NCI-H524 (cell line): ENCODE results near the gene ALX3.

ENCODE experiments used
- DNase-seq, 2 experiments: peaks; one replicate each; lab custom pipeline; 2025; lab: John Stamatoyannopoulos, UW

The ALX3 gene

DNA sequence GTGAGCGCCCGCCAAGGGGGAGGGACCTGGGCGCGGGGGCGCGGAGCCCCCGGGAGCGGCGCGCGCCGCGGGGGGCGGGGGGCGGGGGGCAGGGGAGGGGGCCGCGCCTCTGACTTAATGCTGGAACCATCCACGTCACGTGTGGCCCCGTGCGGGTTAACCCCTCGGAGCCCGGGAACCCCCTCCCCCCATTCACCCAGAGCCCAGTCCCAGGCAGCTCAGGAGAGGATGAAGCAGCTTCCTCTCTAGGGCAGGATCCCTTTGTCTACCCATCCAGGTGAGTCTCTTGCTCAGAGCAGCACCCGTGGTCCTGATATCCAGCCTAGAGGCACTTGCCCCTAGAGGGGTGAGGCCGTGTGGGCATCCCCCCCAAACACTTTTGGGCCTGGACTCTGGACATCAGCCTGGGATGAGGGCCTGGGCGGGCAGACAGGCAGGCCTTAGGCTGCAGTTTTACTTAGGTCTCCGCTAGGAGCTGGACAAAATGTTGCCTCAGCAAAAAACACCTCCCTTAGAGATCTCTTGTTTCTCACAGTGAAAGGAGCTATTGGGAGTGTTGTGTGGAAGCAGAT, at the start of gene ALX3:
Gene ALX3, minus strand, starts transcription at position 2 of the 572 bp plus-strand sequence. CDS start 60 bp downstream, outside the sequence.
- DNase-seq = no peak

GRCh38 chr1:110119843-110120242, 49.4 kb upstream of the ALX3 start:
- peak; percentile 12 to 72 for DNase-seq

DNA sequence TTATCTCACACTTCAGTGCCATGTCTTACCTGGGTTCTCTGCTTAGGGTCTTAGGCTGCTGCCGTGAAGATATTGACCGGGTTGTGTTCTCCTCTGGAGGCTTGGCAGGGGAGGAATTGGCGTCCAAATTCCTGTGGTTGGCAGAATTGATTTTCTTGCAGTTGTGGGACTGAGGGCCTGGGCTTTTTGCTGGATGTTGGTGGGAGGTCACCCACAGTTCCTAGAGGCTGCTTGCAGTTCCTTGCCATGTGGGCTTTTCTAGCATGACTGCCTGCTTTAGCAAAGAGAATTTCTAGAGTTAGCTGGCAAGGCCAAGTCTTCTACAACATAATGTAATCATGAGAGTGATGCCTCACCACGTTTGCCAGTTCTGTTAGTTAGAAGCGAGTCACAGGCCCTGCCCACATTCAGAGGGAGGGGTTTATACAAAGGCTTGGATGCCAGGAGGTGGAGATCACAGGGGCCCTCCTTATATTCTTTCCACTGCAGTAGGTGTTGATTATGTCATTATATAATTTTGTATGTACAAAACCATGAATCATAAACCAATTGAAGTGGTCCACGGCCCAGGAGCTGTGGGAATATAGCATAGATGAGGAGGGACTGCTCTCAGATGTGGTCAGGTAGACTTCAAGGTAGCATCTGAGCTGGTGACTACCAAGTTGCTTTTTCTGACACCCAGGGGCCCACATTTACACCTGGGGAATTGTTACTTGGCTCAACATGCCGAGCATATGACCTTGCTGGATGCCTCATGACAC, 48.3 kb upstream of the ALX3 start:
- no peak for DNase-seq

- no peak for DNase-seq
Measured at GRCh38 chr1:110114784-110115183, 44.3 kb upstream of the ALX3 start.

- no peak for DNase-seq
Measured at GRCh38 chr1:110114173-110114572, 43.7 kb upstream of the ALX3 start.

- DNase-seq = no peak
Measured at GRCh38 chr1:110113551-110113950, 43.1 kb upstream of the ALX3 start.

GRCh38 chr1:110112656-110113055, 42.2 kb upstream of the ALX3 start:
- DNase-seq = peak in 1 of 2 experiments; percentile 49

GRCh38 chr1:110112143-110112542, 41.7 kb upstream of the ALX3 start, which contains the start of gene UBL4B:
Gene UBL4B, plus strand, starts transcription at chr1:110112443. Its CDS starts 92 bp downstream, at chr1:110112535.
- DNase-seq = no peak

GRCh38 chr1:110111081-110111480, 40.6 kb upstream of the ALX3 start:
- no peak for DNase-seq

- DNase-seq = no peak
Measured at GRCh38 chr1:110107867-110108469, 37.5 kb upstream of the ALX3 start.

DNA sequence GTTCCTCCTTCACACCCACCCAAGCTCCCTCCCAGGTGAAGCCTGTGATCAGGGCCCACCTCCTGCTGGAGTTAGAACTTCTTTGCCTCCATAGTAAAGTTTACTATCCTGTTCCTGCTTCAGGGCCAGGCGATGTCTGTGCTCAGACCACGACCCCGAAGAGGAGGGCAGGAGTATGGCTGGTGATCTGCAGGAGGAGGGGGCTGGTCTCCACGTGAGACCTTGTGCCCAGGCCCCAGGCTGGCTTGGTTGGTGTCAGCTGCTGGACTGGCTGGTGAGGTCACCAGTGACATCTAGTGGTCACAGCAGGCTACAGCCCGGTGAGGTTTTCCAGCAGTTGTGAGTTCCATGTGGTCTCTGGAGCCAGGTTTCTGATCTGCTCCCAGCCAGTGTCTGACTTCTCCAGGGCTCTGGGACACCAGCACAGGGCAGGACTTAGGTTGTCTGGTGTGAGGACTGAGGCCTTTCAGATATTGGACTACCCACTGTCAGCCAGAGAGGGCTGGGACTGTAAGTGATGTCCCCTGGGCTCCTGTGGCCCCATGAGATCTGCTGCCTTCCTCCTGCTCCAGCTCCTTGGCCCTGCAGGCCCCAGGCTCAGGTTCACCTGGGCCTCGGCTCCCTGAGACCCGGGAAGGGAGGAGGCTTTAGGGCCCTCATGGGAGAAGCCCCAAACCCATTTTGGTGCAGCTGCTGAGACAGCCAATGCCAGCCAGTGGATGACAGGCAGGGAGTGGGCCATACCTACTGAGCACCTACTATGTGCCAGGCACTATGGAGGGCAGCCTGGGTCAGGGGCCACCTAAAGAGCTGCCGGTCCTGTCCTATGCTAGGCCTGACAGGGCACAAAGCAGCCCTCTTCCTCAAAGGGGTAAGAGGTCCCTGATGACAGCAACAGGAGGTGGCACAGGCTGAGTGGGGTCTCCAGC, 35.8 kb upstream of the ALX3 start:
- DNase-seq = peak; percentile 15 to 68

- no peak for DNase-seq
Measured at GRCh38 chr1:110102081-110102480, 31.6 kb upstream of the ALX3 start.

DNA sequence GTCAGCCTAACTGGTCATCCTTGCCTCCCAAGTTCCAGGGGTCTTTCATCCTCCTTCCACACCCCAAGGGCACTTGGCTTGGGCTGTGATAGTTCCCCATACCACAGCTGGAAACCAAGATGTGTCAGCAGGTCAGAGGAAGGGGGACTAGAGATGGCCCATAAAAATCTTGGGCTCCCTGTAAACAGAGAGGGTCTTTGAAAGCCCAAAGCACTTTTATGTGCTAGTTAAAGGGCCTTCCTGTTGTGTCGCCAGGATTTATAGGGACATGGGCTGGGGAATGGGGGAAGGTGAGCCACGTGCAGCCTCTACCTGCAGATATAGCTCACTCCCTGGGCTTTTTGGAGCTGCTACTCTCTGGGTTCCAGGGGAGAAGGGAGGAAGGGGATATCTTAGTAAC, 29.9 kb upstream of the ALX3 start:
- DNase-seq = no peak

DNA sequence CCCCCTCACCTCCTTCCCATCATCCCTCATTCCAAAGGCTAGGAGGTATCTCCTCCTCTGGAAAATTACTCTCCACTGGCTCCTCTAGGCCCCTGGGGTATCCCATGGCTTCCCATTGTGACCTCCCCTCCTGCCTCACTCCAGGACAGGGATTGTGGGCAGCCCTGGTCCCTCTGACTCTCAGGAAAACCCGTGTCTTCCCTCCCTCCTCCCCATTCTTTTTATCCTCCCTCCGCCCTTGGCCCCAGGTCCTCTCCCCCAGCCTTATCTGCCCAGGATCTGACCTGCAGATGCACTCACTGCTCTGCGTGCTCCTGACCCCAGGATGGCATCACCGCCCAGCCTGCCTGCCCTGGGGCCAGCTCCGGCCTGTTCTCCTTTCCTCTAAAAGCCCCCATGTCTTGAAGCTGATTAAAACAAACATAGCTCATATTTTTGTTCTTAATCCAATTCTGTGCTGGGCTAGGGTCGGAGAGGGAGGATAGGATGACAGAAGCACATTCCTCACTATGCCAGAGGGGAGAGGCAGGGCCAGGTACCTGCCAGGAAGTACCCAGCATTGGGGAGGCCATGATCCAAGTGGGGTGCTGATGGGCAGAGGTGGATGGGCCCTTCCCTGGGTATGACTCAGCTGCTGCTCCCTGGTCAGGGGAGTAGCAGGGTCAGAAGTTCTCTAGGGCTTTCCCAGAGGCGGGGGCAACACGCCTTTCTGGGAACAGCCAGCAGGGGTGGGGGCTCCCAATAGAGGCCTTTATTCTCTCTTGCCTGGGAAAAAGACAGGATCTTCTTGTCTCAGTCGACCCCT, 28.0 kb upstream of the ALX3 start:
- no peak for DNase-seq

DNA sequence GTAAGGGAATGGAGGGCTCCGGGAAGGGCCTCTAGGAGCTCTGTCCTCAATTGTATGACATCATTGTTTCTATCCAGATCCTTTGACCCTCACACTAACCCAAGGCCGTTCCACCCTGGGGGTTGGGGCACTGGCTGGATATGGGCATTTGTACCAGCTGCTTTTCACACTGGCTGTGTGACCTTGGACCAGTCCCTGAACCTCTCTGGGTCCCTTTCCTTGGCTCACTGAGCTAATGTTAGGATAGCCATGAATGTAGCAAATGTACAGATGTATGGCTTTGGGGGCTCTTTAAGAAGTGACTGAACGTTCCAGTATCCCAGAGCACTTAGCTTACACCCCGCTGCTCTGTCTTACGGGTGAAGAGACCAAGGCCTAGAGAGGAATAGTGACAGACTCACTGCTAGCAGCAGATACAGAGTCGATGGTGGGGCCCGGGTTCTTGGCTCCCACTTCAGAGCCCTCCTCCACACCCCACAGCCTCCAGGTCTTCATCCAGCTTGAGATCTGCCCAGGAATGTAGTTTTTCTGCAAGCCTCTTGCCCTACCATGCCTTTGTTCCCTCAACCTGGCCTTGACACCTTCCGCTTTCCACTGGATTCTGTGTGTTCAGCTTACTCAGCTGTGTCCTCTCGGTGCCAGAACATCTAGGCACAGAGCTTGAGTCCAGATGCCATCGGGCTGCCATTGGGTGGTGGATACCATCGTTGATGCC, 27.2 kb upstream of the ALX3 start:
- DNase-seq = no peak

GRCh38 chr1:110094931-110095654, 24.6 kb upstream of the ALX3 start:
- no peak for DNase-seq

DNA sequence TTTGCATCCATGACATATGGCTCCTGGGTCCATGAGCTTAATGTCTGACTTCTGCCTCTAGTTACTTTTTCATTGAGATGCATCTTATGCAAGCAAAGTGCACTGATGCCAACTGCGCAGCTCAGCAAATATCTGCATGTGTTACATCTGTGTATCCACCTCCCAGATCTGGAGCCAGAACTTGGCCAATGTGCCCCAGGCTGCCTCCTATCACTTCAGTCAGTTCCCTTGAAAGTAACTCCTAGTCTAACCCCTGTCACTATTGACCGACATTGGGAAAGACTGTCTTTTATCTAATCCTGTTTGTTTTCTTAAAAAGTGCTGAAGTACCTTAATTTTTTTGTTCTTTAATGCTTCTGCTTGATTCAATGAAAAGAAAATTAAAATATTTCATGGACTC, 22.5 kb upstream of the ALX3 start:
- DNase-seq = no peak

DNA sequence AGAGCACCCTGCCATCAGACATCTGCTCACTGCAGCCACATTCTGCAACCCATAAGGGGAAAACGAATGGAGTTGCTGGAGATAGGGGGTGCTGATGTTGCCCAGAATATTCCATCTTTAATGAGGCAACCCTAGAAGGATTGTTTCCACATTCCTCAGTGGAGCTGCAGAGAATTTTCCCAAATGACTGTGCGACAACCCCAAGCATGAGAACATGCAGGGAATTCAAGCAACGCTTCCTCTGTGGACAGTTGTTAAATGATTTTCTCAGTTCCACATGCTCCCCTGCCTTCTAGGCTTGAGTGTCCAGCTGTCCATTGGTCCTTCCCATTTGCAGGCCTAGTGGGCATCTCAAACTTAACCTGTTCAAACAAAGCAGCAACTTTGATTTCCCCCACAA, 21.3 kb upstream of the ALX3 start:
- no peak for DNase-seq

- no peak for DNase-seq
Measured at GRCh38 chr1:110091381-110091780, 20.9 kb upstream of the ALX3 start.
